SKM-1 (cell line): ENCODE results near the gene LZTR1.
"Not testable (repeated sequence)": the region's sequence is repeated elsewhere in the genome, so short reads cannot be mapped to it uniquely, and the experiment has no call there.

ENCODE experiments used
- DNase-seq: peaks from one replicate; lab custom pipeline; 2025; ENCODE audit not compliant: unreplicated experiment; lab: John Stamatoyannopoulos, UW

The LZTR1 gene

DNA sequence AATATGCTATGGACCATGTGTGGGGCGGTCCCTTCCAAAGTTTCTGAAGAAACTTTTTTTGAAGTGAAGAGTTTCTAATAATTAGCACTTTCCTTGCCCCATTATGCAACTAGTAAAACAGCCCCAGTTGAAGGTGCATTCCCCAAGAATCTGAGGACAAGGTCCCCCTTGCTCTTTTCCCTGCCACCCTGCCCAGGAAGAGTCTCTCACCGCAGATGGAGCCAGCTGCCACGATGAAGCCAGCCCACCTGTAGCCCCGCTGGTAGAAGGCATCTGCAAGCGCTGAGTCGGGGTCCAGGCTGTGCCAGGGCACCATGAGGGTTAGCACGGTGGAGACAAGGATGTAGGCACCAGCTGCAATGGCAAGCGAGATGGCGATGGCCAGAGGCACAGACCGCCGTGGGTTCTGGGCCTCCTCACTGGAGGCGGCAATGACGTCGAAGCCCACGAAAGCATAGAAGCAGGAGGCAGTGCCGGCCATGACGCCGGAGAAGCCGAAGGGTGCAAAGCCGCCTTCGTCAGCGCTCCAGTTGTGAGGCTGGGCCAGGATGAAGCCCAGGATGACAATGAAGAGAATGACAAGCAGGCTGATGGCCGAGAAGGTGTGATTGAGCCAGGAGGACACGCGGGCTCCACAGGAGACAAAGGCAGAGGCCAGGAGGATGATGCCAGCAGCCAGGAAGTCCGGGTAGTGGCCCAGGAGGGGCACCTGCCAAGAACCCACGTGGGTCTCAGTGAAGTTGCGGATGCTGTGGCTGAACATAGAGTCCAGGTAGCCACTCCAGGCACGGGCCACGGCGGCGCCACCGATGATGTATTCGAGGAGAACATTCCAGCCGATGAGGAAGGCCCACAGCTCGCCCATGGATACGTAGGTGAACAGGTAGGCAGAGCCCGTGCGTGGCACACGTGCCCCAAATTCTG is 48.8 kb downstream of the LZTR1 start:
- no peak for DNase-seq

DNA sequence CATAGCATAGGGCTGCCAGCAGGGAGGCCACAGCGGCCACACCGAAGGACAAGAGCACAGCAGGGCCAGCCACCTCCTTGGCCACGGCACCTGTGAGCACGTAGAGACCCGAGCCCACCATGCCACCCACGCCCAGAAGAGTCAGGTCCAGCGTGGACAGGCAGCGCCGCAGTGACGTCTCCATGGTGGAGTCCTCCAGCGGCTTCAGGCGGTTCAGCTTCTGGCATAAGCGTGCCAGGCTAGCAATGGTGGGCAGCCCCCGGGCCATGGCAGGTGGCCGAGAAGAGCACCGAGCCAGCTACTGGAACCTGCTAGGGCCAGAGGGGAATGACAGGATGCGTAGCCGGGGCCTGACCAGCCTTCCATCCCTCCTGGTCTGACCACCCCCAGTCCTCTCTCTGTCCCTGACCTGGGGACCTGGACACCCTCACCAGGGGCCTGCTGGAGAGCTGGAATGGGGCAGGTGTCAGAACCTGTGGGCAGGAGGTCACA is 49.5 kb downstream of the LZTR1 start:
- no peak for DNase-seq

DNA sequence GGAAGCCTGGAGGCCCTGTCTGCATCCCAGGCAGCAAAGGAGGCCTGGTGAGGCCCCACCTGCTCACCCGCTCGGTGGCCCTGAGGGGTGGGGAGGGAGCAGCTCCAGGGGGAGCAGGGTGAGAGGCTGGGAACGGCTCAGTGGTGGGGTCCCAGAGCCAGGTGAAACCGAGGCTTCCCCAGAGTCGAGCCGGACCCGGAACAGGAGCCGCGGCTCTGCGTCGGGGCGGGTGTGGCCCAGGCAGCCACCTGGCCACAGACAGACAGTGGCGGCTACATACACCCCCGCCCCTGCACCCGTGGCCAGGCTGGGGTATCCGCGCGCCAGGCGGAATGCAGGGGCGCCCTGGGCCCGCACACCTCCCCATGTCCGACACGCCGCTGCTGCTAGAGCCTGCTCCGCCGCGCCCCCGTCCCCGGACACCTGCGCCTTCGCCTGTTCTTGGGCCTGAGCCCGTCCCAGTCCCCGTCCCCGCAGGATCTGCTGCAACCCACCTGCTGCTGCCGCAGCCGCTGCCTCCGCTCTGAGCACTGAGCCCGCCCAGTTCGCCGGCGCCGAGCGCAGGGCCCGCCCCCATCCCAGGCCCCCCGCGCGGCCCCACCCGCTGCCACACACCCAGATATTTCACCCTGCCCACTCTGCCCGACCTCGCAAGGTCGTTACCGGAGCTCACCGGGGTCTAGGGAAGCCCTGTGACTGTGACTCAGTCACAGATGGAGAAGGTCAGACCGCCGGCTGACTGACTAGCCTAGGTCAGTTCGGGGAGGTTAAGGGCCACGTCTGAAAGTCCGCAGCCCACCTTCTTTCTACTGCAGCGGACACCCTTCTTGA is 50.2 kb downstream of the LZTR1 start, which contains the start of gene SLC7A4:
Gene SLC7A4 (minus strand): TSS at position 525 of the 831 bp plus-strand sequence. CDS start 749 bp downstream, outside the sequence.
- no peak for DNase-seq

DNA sequence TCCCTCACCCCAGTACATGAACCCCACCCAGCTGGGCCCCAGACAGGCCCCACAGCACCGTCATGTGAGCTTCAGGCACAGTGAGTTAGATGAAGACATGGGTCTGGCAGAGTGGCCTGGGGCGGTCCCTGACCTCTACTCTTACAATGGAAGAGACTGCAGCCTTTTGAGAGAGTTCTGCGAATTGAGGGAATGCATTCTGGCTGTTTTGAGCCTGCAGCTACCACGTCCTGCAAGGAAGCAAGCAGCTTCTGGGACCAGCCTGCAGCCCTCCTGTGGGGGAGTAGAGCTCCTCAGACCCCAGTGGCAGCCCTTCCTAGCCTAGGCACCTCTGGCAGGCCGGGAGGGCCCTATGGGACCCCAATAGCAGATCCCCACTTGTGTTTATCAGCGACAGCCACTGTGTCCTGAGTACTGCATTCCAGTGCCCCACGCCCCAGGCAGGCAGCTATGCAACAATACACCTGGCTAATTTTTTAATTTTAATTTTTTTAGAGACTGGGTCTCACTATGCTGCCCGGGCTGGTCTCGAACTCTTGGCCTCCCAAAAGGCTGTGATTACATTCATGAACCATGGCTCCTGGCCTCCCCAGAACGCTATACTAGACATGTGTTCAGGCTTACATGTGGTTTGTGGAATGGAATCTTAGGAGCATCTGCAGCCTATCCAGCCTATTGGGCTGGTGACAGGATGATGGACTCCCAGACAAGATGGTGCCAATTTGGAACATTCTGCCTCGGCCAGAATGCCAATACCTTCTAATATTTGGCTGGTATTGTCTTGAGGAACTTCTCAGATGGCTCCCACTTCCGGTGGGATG is 51.0 kb downstream of the LZTR1 start:
- no peak for DNase-seq

DNA sequence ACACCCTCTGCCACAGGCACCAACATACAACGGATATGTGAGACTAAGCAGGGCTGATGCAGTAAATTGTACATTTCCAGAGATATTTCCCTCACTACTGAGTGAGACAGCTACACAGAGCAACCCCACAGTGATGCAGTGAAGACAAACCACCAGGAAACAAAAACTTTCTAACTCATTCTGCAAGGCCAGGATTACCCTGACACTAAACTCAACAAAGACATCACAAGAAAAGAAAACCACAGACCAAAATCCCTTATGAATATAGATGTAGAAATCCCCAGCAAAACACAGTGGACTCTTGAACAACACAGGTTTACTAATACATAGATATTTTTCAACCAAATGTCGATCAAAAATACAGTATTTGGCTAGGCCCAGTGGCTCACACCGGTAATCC is 51.8 kb downstream of the LZTR1 start:
- no peak for DNase-seq

DNA sequence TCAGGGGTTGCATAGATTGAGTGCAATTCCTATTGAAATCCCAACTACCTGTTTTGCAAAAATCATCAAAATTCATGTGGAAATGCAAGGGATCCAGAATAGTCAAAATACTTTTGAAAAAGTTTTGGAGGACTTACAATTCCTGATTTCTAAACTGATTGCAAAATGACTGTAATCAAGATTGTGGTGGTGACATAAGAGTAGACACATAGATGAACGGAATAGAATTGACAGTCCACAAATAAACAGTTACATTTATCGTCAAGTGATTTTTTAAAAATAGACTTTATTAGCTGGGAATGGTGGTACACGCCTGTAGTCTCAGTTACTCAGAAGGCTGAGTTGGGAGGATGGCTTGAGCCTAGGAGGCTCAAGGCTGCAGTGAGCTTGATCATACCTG is 52.9 kb downstream of the LZTR1 start:
- no peak for DNase-seq

DNA sequence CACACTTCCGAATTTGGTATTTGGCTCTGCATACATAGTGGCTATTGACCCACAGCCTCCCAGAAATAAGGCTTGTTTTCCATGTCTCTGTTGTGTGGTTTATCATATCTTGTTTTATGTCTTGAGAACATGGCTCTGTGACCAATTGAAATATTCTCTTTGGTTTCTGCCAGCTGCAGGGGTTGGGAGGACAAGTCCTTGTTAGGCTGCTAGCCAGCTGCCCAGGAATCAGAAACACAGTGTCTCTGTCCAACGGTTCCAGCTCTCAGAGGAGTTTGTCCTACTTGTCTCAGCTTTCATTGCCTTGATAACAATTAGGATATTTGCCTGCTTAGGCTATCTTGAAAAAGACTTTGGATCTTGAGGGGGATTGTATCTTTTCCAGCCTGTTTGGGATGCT is 56.3 kb downstream of the LZTR1 start:
- DNase-seq = no peak

DNA sequence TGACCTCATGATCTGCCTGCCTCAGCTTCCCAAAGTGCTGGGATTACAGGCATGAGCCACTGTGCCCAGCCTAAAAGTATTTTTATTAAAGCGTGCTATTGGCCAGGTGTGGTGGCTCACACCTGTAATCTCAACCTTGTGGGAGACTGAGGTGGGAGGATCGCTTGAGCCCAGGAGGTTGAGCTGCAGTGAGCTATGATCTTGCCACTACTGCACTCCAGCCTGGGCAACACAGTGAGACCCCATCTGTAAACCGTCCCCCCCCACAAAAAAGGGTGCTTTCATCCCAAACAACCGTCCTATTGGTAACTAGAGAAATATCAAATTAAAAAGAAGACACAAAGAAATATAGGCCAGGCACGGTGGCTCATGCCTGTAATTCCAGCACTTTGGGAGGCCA is 57.1 kb downstream of the LZTR1 start:
- not testable (repeated sequence) for DNase-seq

DNA sequence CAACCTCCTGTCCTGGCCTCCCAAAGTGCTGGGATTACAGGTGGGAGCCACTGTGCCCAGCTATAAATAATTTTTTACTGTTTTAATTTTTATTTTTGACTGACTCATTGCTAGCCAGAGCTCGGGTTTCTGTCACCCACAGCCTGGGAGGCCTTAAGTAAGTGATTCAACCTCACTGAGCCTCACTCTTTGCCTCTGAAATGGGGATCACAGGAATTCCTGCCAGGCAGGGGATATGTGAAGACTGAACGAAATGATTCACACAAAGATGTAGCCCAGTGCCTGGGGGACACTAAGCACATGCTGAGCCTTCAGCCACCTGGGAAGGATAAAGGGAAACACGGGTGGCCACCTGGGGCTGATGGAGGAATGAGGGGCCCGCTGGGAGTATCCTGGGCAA is 59.8 kb downstream of the LZTR1 start:
- DNase-seq = no peak

DNA sequence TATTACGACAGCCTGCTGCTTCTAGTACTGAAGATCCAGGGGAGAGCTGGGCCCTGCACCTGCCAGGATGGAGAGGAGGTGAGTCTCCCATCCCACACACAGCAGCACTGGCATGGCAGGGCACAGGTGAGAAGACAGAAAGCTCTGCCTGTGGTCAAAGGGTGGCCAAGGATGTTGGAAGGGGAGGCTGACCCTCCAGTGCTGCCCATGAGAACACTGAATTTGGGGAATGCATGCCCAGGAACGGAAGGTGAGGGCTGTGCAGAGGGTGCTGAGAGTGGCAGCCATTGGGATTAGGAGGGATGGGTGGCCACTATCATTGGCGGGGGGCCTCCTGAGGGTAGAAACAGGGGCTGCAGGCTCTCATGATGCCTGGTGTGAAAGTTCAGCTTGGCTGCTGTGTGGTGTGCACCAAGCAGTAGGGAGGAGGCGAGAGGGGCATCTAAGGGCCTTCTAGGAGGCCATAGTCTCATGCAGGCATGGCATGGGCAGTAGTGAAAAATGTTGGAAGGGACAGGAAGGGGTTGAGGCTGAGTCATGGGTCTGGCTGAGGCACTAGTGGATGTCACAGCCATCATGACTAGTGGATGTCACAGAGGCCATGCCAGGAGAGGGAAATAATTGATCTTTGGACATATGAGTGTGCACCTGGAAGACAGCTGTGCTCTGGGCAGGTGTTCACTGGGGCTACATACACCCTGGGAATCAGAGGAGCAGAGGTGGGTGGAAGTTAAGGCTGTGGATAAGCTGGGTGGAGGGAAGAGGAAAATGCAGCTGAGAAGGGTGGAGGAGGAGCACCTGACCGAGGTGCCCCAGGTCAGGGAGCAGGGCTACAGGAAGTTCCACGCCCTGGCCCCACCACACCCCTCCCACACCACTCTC is 61.1 kb downstream of the LZTR1 start:
- no peak for DNase-seq

DNA sequence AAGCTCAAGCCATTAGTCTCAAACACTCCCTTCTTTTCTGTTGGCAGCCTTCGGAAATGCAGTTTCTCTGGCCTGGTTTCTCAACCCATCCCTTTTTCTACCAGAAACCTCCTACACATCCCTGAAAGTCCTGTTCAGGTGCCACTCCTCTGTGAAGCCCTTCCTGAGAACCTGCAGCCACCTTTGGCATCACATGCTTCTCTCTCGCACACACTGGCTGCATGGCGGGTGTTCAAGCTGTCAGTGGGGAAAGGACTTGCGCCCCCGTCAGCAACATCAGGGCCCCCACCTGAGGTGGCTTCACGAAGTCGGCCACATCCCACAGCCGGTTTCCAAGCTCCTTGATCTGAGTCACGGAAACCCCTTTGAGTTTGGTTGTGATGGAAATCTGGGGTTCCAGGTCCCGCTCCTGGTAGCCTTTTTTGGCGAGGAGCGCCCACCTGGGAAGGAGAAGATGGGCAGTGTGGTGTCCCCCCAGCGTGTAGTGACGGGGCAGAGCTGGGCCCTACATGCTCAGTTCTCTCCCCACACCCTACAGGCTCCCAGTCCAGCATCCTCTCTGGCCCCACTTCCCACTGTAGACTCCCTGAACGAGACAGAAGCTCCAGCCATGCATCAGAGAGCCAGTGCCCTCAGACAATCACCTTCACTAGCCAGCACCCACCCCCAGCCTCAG is 61.9 kb downstream of the LZTR1 start:
- DNase-seq = no peak

DNA sequence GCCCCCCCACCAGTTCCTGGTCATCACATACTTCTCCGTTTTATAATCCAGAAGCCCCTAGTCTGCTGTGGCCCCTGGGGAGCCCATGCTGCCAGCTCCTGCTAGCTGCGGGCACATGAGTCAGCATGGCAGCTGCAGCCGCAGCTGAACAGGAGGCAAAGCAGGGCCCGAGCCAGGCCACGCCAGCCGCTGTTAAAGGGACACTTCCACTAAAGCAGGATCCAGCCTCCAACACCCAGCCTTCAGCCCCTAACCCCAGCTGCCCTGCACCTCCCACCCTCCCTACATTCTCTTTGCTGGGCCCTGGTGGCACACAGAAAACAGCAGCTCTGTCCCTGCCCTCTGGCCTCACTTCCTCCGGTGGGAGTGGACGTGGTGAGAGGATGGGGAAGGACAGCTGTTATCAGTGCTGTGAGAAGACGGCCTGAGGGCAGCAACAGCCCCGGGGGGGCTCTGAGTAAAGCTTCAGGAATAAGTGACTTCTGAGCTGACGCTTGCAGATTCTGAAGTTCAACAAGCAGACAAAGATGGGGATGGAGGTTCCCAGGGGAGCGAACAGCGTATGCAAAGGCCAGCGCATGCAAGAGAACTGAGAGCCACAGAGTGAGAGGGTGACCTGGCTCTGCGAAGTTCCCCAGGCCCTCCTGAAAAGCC is 63.0 kb downstream of the LZTR1 start:
- DNase-seq = no peak

DNA sequence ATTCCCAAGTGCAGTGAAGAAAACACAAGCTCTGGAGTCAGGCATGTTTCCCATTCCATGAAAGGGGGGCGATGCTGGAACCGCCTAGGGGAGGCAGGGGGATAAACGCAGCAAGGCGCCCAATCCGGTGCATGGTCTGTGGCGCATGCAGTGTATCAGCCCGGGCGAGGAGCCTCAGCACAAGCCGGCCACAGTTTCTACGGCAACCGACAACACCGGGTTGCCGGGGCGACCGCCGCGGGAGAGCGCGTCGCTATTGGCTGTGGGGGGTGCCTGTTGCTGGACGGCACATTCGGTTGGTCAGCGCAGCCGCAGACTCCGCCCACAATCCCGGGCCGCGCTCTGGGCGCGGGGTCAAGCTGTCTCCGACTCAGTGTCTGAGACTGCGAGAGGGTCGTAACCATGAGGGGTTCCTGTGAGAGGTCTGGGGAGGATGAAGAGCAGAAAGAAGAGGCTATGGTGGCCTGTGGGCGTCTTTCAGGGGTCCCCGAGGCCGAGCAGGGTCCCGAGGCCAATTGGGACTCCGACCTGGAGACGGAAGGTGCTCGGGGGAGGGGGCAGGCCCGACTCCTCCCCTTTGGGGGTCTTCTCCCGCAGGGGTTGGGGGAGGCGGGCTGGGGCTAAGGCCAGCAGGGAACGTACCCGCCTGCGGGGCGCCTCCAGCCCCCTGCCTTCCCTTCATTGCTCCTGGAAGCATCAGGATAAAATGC is 63.6 kb downstream of the LZTR1 start, which contains the start of gene LRRC74B:
Gene LRRC74B (plus strand): TSS at position 362 of the 710 bp plus-strand sequence. CDS start 41 bp downstream, at position 403.
- DNase-seq = peak; percentile 19

DNA sequence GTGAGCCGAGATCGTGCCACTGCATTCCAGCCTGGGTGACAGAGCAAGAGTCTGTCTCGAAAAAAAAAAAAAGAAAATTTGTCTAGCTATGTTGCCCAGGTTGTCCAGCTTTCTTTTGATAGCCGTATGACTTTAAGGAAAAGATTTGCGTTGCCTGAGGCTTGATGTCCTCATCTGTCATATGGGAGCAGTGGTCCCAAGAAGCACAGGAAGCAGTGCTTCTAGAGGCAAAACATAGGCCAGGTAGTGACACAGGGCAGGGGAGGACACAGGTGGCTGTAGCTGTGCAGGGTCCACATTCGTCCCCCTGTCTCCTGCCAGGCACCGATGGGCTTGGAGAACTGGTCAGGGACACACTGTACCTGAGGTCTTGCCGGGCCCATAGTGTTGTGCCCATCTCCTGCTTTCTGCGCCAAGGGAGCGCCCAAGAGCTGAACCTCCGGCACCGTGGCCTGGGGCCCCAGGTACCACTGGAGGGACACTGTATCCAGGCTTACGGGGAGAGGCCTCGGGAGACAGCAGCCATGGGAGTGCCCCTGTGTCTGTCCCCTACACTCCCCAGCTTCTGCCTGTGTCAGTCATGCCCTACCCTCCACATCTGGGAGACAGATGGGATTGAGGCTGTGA is 65.1 kb downstream of the LZTR1 start:
- no peak for DNase-seq

DNA sequence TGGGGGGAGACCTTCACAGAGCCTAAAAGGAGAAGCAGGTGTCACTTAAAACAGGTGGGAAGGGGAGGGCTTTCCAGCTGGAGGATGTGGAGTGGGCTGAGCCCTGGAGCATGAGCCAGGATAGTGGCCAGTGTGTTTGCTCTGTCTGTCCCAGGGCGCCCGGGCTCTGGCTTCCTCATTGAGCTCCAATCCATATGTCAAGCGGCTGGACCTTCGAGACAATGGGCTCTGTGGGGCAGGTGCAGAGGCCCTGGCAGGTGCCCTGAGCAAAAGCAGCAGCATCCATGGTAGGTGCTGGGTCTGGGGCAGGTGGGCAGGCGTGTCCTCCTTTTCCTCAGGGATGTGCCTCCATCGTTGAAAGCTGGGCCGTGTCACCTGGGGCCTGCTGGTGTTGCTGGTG is 65.6 kb downstream of the LZTR1 start:
- DNase-seq = no peak

DNA sequence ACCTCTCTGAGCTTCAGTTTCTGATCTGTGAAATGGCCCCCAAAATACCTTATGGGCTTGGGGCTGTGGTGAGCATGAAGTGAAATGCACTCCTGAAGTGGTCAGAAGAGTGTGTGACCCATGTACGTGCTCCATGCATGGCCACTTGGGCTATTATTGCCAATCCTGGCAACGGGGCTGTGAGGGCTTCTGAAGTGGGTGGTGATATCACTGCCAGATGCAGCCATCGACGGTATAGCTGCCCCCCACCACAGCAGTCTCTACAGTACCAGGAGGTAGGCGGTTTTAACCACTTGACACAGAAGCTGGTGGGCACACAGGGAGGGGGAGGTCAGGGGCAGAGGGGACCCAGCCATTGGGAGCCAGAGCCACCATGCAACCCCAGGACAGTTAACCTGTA is 66.4 kb downstream of the LZTR1 start:
- not testable (repeated sequence) for DNase-seq
